Right hindlimb (tissue), 1 donor: ENCODE data around the gene GCN1.

Experiments used
- DNase-seq: peaks from one replicate; pipeline ENCODE4 v3.0.0-alpha.2; 2018

GCN1 gene

DNA sequence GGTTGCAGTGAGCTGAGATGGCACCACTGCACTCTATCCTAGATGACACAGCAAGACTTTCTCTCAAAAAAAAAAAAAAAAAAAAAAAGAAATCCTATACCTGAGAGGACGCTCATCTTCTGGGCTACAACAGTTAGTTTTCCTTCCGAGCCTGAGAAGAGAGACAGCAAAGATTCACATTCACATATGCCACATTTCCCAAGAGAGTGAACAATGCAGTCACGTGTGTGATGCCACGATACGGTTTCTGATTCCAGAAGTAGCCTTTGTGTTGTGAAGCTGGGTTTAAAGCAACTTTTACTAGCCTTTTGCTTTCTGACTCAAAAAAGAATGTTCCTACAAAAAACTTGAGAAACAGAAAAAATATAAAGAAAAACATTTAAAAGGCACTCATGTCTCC lies 19.5 kb downstream of the GCN1 start:
- no peak for DNase-seq

- no peak for DNase-seq
Measured at GRCh38 chr12:120172053-120172452, 22.5 kb downstream of the GCN1 start.

DNA sequence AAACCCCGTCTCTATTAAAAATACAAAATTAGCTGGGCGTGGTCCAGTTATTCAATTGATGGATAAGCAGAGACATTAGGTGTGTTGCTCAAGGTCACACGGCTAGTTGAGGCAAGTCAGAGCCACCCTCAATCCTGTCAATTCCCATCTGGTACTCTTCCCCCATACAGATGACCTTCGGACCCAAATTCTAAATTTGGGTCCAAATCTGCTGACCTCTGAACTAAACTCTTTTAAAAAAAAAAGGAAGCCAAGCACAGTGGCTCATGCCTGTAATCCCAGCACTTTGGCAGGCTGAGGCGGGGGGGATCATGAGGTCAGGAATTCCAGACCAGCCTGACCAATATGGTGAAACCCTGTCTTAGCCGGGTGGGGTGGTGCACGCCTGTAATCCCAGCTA lies 23.9 kb downstream of the GCN1 start:
- no peak for DNase-seq

DNA sequence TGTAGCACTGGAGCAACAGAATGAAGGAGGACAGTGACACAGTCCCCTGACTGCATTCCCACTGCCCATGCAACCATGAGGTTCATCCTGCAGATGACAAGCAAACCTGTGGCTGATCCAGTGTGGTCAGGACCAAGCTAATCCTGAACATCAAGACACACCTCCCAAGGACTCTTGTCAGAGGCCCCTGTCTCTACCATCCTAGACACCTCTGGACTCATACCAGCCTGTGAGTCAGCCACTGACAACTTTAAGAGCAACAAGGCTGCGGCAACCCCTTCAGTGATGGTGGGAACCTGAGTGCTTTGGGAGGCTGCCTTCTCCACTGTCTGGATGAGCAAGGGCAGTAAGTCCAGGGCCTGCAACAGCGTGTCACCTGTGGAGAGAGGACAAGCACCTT lies 24.6 kb downstream of the GCN1 start:
- no peak for DNase-seq

DNA sequence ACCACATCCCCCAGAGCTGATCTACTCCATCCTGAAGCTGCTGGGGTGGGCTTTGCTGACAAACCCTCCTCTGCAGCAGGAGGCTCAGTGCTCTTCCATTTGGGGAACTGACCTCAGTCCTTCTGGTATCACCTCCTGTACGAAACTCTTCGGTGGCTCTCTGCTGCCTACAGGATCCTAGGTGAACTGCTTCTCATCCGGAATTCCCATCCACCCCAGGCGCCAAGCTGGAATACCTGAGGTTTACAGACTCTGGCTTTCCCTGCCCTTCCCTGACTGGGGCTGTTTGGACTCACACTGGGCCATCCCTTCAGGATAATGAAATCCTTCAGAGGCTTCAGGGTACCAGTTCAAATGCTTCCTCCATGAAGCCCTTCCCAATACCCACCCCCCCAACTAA lies 26.2 kb downstream of the GCN1 start:
- DNase-seq, result no peak

DNA sequence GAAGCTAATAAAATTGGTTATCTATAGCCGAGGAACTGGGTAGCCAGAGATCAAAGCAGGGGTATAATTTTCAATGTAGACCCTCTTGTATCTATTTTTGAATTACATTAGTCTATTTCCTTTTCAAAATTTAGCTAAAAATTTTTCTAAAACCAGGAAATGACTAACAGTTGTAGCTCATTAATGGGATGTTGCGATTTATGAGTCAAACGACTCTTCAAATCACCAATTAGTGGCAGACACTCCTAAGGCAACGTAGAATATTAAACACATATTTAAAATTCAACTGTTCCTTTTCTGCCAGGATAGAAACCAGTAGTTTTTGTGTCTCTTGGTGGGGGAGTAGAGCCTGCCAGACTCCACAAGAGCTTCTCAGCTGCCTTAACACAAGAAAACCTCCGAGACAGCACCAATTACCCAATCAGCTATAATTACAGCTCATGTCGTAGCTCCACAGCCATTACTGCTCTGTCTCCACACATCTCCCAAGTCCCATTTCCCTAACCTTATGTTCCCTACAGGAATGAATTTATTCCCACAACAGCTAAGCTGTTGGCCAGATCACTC lies 26.9 kb downstream of the GCN1 start:
- DNase-seq, result no peak

GRCh38 chr12:120164293-120164692 lies 30.2 kb downstream of the GCN1 start:
- DNase-seq, result no peak

DNA sequence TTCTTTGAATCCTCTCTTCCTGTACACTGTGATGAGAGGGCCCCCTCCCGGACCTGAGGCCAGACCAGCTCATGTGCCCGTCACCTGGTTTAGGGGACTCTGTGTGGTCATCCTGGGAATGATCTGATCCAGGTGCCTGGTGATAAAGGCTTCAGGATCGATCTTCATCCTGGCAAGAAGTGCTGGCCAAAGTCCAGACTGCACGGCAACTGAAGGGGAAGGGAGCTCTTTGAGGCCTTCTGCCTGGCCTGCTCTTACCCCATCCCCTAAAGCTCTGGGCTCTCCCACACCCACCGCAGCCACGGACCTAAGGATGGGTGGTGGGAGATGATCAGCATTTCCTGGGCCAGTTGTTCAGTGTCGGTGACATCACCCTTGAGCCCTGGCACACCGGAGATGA lies 31.8 kb downstream of the GCN1 start:
- no peak for DNase-seq

- no peak for DNase-seq
Measured at GRCh38 chr12:120161852-120162251, 32.7 kb downstream of the GCN1 start.

GRCh38 chr12:120159509-120160237 lies 34.8 kb downstream of the GCN1 start:
- DNase-seq, result no peak

GRCh38 chr12:120158351-120158750 lies 36.2 kb downstream of the GCN1 start:
- no peak for DNase-seq

GRCh38 chr12:120157678-120158077 lies 36.8 kb downstream of the GCN1 start:
- DNase-seq, result no peak

- no peak for DNase-seq
Measured at GRCh38 chr12:120156315-120157259, 37.9 kb downstream of the GCN1 start.

- no peak for DNase-seq
Measured at GRCh38 chr12:120155072-120155471, 39.4 kb downstream of the GCN1 start.

DNA sequence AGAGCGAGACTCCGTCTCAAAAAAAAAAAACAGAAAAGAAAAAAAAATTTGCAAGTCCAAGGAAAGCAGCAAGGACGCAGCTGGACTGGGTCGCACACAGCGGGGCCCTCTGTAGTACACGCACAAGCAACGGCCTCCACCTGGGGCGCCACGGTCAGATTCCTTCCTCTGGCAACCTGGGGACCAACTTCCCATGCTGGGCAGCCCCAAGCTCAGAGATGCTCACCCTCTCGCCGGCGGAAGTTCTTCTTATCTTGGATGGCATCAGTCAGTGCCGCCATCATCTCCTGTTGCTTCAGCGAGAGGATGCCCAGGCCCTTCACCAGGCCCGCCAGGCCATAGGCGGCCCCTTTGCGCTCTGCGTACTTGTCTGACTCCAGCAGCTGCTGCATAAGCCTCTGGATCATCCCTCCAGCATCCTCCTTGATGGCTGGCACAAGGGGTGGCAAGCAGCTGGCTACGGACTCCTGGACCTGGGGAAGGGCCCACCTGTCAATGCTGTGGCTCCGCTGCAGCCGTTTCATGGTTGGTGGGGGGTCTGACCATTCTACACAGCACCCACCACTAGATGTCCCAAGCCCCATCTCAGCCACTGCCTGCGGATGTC lies 43.5 kb downstream of the GCN1 start:
- no peak for DNase-seq

GRCh38 chr12:120148011-120148410 lies 46.5 kb downstream of the GCN1 start:
- no peak for DNase-seq

DNA sequence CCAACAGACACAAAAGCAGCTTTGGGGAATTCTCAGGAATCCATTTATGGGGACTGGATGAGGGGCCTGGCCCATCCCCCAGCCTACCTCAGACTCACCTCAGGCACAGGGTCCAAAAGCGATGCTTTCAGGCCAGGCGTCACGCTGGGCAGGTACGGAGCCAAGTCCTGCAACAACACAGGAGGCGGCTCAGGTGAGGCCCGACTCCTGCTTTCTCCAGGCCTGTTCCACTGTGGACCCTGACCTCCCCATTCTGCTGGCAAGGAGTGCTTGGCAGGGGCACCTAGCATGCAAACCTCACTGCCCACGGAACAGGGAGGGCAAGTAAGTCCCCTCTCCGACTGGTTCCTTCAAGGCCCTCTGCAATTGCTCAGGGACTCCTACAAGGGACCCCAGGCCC lies 49.4 kb downstream of the GCN1 start:
- DNase-seq, result no peak

DNA sequence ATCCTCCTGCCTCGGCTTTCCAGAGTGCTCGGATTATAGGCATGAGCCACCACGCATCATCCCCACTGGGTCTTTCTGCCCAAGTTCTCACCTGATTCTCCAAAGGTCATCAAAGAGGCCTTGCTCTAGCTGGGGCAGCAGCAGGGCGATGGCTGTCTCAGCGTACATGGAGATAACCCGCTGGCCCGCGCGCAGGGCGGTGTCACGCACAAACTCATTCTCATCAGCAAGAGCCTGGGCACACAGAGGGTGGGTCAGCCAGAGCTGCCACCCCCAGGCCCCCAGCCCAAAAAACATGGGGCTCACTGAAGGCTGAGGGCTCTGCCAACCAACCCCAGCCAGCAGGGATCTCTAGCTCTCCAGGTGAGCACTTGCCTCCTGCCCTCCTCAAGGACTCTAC lies 50.3 kb downstream of the GCN1 start:
- DNase-seq, result no peak

GRCh38 chr12:120142231-120142877 lies 52.2 kb downstream of the GCN1 start:
- DNase-seq, result no peak

GRCh38 chr12:120141336-120141735 lies 53.2 kb downstream of the GCN1 start:
- DNase-seq, result no peak

DNA sequence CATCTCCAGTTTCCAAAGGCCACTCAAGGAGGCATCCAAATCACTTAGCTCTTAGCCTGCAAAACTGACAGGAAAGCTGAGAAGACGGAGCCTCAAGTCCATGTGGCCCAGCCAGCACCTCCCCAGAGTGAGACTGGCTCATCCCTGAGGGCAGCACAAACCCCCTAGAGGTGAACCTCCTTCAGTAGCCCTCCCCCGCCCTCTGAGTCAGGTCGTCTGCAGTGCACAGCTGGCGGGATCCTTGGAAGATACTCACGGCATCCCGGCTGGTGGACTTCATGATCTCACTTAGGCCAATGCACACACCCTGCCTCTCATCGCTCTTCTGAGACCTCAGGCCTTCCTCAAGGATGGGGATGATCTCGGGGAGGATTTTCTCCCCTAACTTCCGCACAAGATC lies 53.9 kb downstream of the GCN1 start:
- DNase-seq, result no peak

GRCh38 chr12:120139958-120140357 lies 54.6 kb downstream of the GCN1 start:
- DNase-seq, result no peak

- DNase-seq, result no peak
Measured at GRCh38 chr12:120138366-120138765, 56.1 kb downstream of the GCN1 start.
